Osteoblast (primary cell): ENCODE measurements around the gene HIGD1C. TPM values are rescaled to one million over a fixed set of nuclear protein-coding genes. Genes with fewer than 3 reads are reported as not detected.

Experiments
- DNase-seq: peaks from one replicate; pipeline ENCODE4 v3.0.0; 2011; ENCODE audit warnings: low spot score, mixed read lengths; ENCODE audit not compliant: insufficient read length; ENCODE audit errors: missing footprints
- H2AFZ ChIP-seq: 2 replicates; pipeline ENCODE4 v1.6.0; 2011; ENCODE audit warnings: mild to moderate bottlenecking, low read length
- H3K27ac ChIP-seq: 2 replicates; pipeline ENCODE4 v1.5.1; 2011; ENCODE audit warnings: mild to moderate bottlenecking, low read depth, low read length, moderate library complexity
- H3K27me3 ChIP-seq: 2 replicates; pipeline ENCODE4 v1.6.0; 2012; ENCODE audit warnings: mild to moderate bottlenecking, control low read depth, inconsistent platforms, low read length, moderate library complexity; ENCODE audit not compliant: insufficient read depth
- H3K36me3 ChIP-seq: 2 replicates; pipeline ENCODE4 v1.5.1; 2011; ENCODE audit warnings: mild to moderate bottlenecking, low read length, control low read depth, moderate library complexity; ENCODE audit not compliant: insufficient read depth
- H3K4me1 ChIP-seq: 2 replicates; pipeline ENCODE4 v1.5.1; 2011; ENCODE audit warnings: mild to moderate bottlenecking, low read length, control low read depth, moderate library complexity; ENCODE audit not compliant: insufficient read depth
- H3K4me2 ChIP-seq: 2 replicates; pipeline ENCODE4 v1.6.0; 2011; ENCODE audit warnings: mild to moderate bottlenecking, low read length; ENCODE audit not compliant: insufficient read depth
- H3K4me3 ChIP-seq: fragments of 200-600 bp; sonication (generic); 3 replicates; pipeline ENCODE4 v1.5.1; 2012; ENCODE audit warnings: mild to moderate bottlenecking, low read length, inconsistent platforms; ENCODE audit not compliant: insufficient read depth
- H3K79me2 ChIP-seq: 2 replicates; pipeline ENCODE4 v1.6.0; 2012; ENCODE audit warnings: mild to moderate bottlenecking, low read length, control low read depth, inconsistent platforms; ENCODE audit not compliant: insufficient read depth
- H3K9me3 ChIP-seq: 2 replicates; pipeline ENCODE4 v1.5.1; 2011; ENCODE audit warnings: low read depth, low read length, control low read depth
- H4K20me1 ChIP-seq: 2 replicates; pipeline ENCODE4 v1.6.0; 2012; ENCODE audit warnings: mild to moderate bottlenecking, low read length, control low read depth; ENCODE audit not compliant: insufficient read depth
- CTCF ChIP-seq: IDR thresholded peaks from 2 replicates; pipeline ENCODE4 v1.5.1; 2011; ENCODE audit warnings: mild to moderate bottlenecking, low read depth, low read length, moderate library complexity; ENCODE audit errors: extremely low read depth
- total RNA-seq: library from RNA; depleted of rRNA; stranded (reverse); fragments of >200 nt; gene quantifications from 2 replicates; pipeline ENCODE4 v1.2.3, GENCODE V29; 2012

HIGD1C gene
- total RNA-seq, 1 donor = not detected

- no peak for DNase-seq
- Histone ChIP-seq H3K27ac (no peak overlapping the region), H3K27me3 (no peaks in the 10 kb centered on the region), H4K20me1 (no peaks in the 10 kb centered on the region), H2AFZ (no peak overlapping the region), H3K4me1 (peaks cover 7% of the 10 kb centered on the region), H3K79me2 (no peaks in the 10 kb centered on the region), H3K4me2 (no peak overlapping the region), H3K4me3 (no peak overlapping the region), H3K9me3 (no peaks in the 10 kb centered on the region), H3K36me3 (peaks cover 46% of the 10 kb centered on the region)
- TF ChIP-seq CTCF = no peak
Observed at GRCh38 chr12:50992819-50993218, 40.5 kb downstream of the HIGD1C start.

- H3K9me3 ChIP-seq = no peaks in the 10 kb centered on the region
- no peaks in the 10 kb centered on the region for H4K20me1 ChIP-seq
- DNase-seq = no peak
- no peak overlapping the region for H3K27ac ChIP-seq
- peaks cover 2% of the 10 kb centered on the region for H3K79me2 ChIP-seq
- no peak for TF ChIP-seq CTCF
- H3K36me3 ChIP-seq = peaks cover 40% of the 10 kb centered on the region
- no peaks in the 10 kb centered on the region for H3K27me3 ChIP-seq
- H3K4me2 ChIP-seq = no peak overlapping the region
- no peak overlapping the region for H3K4me3 ChIP-seq
- H3K4me1 ChIP-seq = peaks cover 9% of the 10 kb centered on the region
- no peak overlapping the region for H2AFZ ChIP-seq
Observed at GRCh38 chr12:50999093-50999492, 46.7 kb downstream of the HIGD1C start.

DNA sequence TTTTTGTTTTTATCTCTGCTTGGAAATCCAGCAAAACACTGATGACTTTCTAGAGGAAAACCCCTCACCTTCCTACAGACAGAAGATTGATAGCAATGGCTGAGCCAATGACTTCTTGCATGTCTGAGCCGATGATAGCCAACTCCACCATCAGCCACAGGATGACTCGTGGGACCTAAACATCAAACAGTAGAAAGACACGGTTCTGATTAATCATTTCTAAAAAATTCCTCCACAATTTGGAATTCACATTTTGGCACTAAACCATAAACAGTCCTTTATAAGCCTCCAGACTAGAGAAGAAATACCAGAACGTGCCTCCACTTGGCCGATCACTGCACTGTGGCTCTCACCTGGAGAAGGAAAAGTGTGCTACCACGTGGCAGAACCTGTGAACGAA lies 47.9 kb downstream of the HIGD1C start:
- Histone ChIP-seq H4K20me1 (no peaks in the 10 kb centered on the region), H3K4me1 (peaks cover 9% of the 10 kb centered on the region), H3K79me2 (peaks cover 2% of the 10 kb centered on the region), H3K27ac (no peak overlapping the region), H2AFZ (no peak overlapping the region), H3K9me3 (no peaks in the 10 kb centered on the region), H3K4me3 (no peak overlapping the region), H3K4me2 (no peak overlapping the region), H3K27me3 (no peaks in the 10 kb centered on the region), H3K36me3 (peaks cover 46% of the 10 kb centered on the region)
- TF ChIP-seq CTCF = no peak
- DNase-seq = peak; percentile 75

DNA sequence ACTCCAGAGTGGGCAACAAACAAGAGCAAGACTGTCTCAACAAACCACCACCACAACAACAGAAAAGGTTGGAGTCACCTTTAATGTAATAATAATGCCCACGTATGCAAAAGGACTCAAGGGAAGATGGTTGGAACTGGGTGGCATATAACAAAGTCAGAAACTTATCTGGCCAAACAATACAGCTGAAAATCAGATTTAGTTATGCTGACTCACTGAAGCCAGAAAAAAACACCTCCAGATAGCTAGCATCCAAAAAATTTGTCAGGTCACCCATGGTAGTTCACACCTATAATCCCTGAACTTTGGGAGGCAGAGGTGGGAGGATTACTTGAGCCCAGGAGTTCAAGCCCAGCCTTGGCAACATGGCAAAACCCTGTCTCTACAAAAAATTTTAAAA lies 49.5 kb downstream of the HIGD1C start:
- Histone ChIP-seq H3K9me3 (no peaks in the 10 kb centered on the region), H3K4me3 (no peak overlapping the region), H3K27ac (no peak overlapping the region), H3K27me3 (no peaks in the 10 kb centered on the region), H3K36me3 (peaks cover 50% of the 10 kb centered on the region), H3K79me2 (peaks cover 6% of the 10 kb centered on the region), H3K4me1 (peaks cover 9% of the 10 kb centered on the region), H4K20me1 (no peaks in the 10 kb centered on the region), H2AFZ (no peak overlapping the region), H3K4me2 (no peak overlapping the region)
- no peak for TF ChIP-seq CTCF
- no peak for DNase-seq
